Measurements from ENCODE around the gene PPM1L. TPM values are rescaled to one million over a fixed set of nuclear protein-coding genes. Genes with fewer than 3 reads are reported as not detected.
A peak's percentile ranks its signal among the peaks of the same experiment; 100 is the strongest.

Gene PPM1L
- total RNA-seq, 2 donors from 2014 or later: 13.3 to 25.3 TPM

DNA sequence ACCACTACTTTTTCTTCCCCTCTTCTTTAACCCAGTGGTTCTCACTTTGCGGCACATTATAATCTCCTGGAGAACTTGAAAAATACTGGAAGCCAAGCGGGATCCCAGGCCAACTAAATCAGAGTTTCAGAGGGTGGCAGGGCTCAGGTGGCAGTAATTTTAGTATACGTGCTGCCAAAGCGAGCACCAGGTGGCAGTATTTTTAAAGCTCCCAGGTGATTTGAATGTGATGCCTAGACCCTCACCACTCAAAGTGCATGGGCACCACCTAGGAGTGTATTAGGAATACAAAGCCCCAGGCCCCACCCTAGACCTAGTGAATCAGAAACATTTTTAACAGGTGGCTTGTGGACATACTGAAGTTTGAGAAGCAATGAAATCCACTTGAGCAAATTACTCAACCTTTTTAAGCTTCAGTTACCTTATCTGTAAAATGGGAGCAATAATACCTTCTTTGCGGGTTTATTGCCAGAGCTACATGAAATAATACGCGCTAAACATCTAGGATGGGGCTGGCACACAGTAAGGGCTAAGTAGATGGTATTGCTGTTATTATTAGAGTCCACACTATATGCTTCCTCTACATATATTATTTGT, 340.8 kb downstream of the PPM1L start:
- ATAC-seq (ENCODE audit: insufficient number of reproducible peaks, low FRiP score, low read depth) (no peak), DNase-seq (ENCODE audit: low spot score) (no peak)
- TF ChIP-seq, protein P1, sequence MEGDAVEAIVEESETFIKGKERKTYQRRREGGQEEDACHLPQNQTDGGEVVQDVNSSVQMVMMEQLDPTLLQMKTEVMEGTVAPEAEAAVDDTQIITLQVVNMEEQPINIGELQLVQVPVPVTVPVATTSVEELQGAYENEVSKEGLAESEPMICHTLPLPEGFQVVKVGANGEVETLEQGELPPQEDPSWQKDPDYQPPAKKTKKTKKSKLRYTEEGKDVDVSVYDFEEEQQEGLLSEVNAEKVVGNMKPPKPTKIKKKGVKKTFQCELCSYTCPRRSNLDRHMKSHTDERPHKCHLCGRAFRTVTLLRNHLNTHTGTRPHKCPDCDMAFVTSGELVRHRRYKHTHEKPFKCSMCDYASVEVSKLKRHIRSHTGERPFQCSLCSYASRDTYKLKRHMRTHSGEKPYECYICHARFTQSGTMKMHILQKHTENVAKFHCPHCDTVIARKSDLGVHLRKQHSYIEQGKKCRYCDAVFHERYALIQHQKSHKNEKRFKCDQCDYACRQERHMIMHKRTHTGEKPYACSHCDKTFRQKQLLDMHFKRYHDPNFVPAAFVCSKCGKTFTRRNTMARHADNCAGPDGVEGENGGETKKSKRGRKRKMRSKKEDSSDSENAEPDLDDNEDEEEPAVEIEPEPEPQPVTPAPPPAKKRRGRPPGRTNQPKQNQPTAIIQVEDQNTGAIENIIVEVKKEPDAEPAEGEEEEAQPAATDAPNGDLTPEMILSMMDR (IDR thresholded peaks at IDR 0.05): no peak
- Histone ChIP-seq H3K4me3 (no peak overlapping the region), H3K4me1 (ENCODE audit: control insufficient read depth in 1 of 2, low read depth in 2 of 2) (peaks cover 0 to 6% of the 10 kb centered on the region in 2 donors), H3K27me3 (replicated peaks; ENCODE audit: insufficient read depth) (no peaks in the 10 kb centered on the region), H3K36me3 (no peaks in the 10 kb centered on the region), H3K9me3 (no peaks in the 10 kb centered on the region), H3K27ac (no peak overlapping the region)

DNA sequence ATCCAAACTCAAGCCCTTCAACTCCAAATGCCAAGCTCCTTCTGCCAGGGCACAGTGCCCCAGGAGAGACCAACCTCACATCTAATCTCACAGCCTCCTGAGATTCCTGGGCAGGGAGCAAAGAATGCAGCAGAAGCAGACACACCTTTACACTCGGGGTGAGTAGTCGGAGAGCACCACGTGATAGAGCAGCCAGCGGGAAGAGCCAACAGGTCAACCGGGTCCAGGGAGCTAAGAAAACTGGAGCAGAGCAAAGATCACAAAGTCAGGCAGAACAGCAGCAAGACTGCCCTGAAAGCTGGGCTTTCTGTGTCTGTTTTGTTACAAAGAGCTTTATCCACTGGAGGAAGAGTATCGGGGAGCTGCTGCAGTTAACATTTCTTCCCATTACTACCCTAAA, 345.0 kb downstream of the PPM1L start:
- Histone ChIP-seq H3K4me3 (no peak overlapping the region), H3K27ac (no peak overlapping the region), H3K9me3 (no peaks in the 10 kb centered on the region), H3K36me3 (no peaks in the 10 kb centered on the region), H3K27me3 (replicated peaks; ENCODE audit: insufficient read depth) (no peaks in the 10 kb centered on the region), H3K4me1 (ENCODE audit: control insufficient read depth in 1 of 2, low read depth in 2 of 2) (peaks cover 0 to 20% of the 10 kb centered on the region in 2 donors)
- ATAC-seq (ENCODE audit: insufficient number of reproducible peaks, low FRiP score, low read depth): no peak
- TF ChIP-seq, protein P1 (IDR thresholded peaks at IDR 0.05): no peak
- DNase-seq (ENCODE audit: low spot score): no peak

DNA sequence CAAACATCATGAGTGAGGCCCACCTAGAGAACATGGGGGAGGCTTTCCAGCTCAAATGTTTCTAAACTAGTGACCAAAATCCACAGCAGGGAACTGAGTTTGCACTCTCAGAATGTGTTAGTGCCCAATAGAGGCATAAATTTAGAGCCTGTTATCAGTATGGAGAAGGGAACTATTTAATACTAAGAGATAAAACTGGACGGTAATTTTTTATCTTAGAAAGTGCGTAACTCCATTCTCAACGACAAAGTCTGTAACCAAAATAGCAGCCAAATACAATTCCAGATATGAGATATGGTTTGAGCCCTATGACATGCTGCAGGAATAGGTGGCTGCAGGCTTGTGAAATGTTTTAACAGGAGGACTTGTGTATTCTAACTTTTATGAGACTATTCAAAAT, 345.6 kb downstream of the PPM1L start:
- H3K9me3 ChIP-seq: no peaks in the 10 kb centered on the region
- DNase-seq (ENCODE audit: low spot score) (no peak), ATAC-seq (ENCODE audit: insufficient number of reproducible peaks, low FRiP score, low read depth) (no peak)
- no peak overlapping the region for H3K4me3 ChIP-seq
- H3K36me3 ChIP-seq: no peaks in the 10 kb centered on the region
- no peaks in the 10 kb centered on the region for H3K27me3 ChIP-seq (replicated peaks; ENCODE audit: insufficient read depth)
- no peak overlapping the region for H3K27ac ChIP-seq
- peaks cover 0 to 20% of the 10 kb centered on the region in 2 donors for H3K4me1 ChIP-seq (ENCODE audit: control insufficient read depth in 1 of 2, low read depth in 2 of 2)
- TF ChIP-seq, protein P1 (IDR thresholded peaks at IDR 0.05): no peak

DNA sequence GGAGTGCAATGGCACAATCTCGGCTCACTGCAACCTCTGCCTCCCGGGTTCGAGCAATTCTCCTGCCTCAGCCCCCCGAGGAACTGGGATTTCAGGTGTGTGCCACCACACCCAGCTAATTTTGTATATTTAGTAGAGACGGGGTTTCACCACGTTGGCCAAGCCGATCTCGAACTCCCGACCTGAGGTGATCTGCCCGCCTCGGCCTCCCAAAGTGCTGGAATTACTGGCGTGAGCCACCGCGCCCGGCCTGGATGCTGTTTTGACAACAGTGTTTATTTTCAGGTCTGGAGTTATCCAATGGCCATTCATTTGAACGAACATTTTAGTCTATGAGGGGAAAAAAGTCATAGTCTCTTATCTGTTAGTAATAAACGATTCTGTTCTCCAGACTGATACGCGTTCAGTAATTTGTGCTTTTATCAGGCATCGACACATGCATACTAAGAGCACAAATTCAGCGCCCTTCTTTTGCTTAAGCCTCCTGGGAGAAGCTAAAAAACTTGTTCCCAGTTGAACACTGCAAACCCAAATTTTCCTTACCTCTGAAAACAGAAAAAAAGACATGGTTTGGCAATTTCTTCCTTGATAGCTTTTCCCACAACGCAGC, 347.9 kb downstream of the PPM1L start:
- Histone ChIP-seq H3K9me3 (no peaks in the 10 kb centered on the region), H3K4me3 (peak overlapping the region; percentile 92), H3K27me3 (replicated peaks; ENCODE audit: insufficient read depth) (no peaks in the 10 kb centered on the region), H3K36me3 (peaks cover 1% of the 10 kb centered on the region), H3K4me1 (ENCODE audit: control insufficient read depth in 1 of 2, low read depth in 2 of 2) (peaks cover 0 to 20% of the 10 kb centered on the region in 2 donors), H3K27ac (peak overlapping the region; percentile 67 to 82)
- TF ChIP-seq, protein P1 (IDR thresholded peaks at IDR 0.05): no peak
- DNase-seq (ENCODE audit: low spot score) (no peak), ATAC-seq (ENCODE audit: insufficient number of reproducible peaks, low FRiP score, low read depth) (no peak)

DNA sequence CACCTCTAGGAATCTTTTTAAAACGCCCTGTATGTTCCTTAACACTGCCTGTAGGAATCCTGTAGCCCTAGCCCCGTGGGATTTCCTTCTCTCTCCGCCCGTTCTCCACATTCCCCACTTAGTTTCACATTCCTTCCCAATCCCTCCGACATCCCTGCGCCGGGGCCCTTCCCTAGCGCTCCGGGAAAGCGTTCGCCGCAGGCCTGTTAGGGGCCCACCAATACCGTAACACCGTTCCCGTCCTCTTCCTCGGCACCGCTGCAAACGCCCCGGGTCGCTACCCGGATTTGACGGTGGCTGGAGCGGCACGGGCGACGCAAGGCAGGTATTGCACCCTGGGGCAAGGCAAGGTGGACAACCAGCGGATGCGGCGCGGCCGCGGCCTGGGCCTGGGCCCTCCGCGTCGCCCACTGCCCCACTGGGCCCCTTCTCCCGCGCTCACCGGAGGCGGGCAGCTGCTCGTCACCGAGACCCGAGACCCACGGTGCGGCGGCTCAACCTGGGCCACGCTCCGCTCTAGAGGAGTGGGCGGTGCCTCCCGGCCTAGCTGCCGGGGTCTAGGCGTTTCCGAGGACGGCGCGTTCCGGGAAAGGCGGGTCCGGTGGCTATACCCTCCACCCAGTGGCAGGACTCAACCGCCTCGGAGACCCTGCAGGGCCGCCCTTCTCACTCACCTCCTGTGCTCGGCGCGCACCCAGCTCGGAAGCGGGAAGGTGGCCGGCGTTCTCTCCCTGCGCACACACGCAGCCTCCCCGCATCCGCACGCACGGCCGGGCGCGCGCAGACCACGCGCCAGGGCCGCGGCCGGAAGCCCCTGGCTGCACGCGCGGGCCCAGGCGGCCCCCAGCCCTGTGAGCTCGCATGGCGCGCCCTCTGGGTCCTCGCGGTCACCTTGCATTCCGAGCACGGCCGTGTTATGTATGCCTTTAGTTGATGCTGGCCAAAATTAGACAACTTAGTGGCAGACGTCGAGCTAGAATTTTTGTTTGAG, 348.8 kb downstream of the PPM1L start, which contains the start of gene B3GALNT1:
B3GALNT1 (minus strand) TSS at position 789 of the 991 bp plus-strand sequence. CDS start 18,595 bp downstream, outside the sequence.
- TF ChIP-seq, protein P1 (IDR thresholded peaks at IDR 0.05): no peak
- H3K27ac ChIP-seq: peak within 1 kb of the TSS; percentile 67 to 82
- H3K36me3 ChIP-seq: peaks cover 2% of the 10 kb centered on the region
- ATAC-seq (ENCODE audit: insufficient number of reproducible peaks, low FRiP score, low read depth) (peak; percentile 63), DNase-seq (ENCODE audit: low spot score) (no peak)
- peaks cover 0 to 20% of the 10 kb centered on the region in 2 donors for H3K4me1 ChIP-seq (ENCODE audit: control insufficient read depth in 1 of 2, low read depth in 2 of 2)
- H3K9me3 ChIP-seq: no peaks in the 10 kb centered on the region
- H3K4me3 ChIP-seq: peak within 1 kb of the TSS; percentile 92
- no peaks in the 10 kb centered on the region for H3K27me3 ChIP-seq (replicated peaks; ENCODE audit: insufficient read depth)

Measured in thoracic aorta (tissue), 2 donors.